Activated CD4-positive, alpha-beta T cell treated with anti-CD3 and anti-CD28 coated beads, Interleukin-2, amount 10 ng/mL, durations not matched to agents 7 days and 5 days (primary cell): ENCODE results near the gene HORMAD2. TPM values are rescaled to one million over a fixed set of nuclear protein-coding genes. Genes with fewer than 3 reads are reported as not detected.

Source experiments
- CTCF ChIA-PET: fragments of 350-600 bp; sonication (Branson Sonifier 250); formaldehyde crosslinking; loops from one replicate; lab custom pipeline; 2021; ENCODE audit warnings: antibody characterized with exemption; lab: Charles Lee
- POLR2A ChIA-PET: fragments of 350-600 bp; sonication (Branson Sonifier 250); formaldehyde crosslinking; loops from one replicate; lab custom pipeline; 2021; ENCODE audit warnings: antibody characterized with exemption; lab: Charles Lee
- DNase-seq: peaks from one replicate; pipeline ENCODE4 v3.0.0-alpha.2; 2020
- H3K27ac Mint-ChIP-seq: one replicate; pipeline ENCODE4 v1.8.0; 2021; ENCODE audit warnings: mild to moderate bottlenecking, moderate library complexity, mixed read lengths
- H3K27me3 Mint-ChIP-seq: one replicate; pipeline ENCODE4 v1.8.0; 2021; ENCODE audit warnings: mixed read lengths
- H3K36me3 Mint-ChIP-seq: one replicate; pipeline ENCODE4 v1.8.0; 2021; ENCODE audit warnings: low read depth, mixed read lengths
- H3K4me1 Mint-ChIP-seq: one replicate; pipeline ENCODE4 v1.8.0; 2021; ENCODE audit warnings: mixed read lengths
- H3K4me3 Mint-ChIP-seq: one replicate; pipeline ENCODE4 v1.8.0; 2021; ENCODE audit warnings: mild to moderate bottlenecking, moderate library complexity, mixed read lengths
- H3K9me3 Mint-ChIP-seq: one replicate; pipeline ENCODE4 v1.8.0; 2021; ENCODE audit warnings: mixed read lengths
- total RNA-seq, 2 experiments: library from RNA; stranded (reverse); gene quantifications; one replicate each; pipeline ENCODE4 v1.2.3, GENCODE V29; 2021

The HORMAD2 gene
- total RNA-seq, 2 experiments from 2014 or later, result not detected

DNA sequence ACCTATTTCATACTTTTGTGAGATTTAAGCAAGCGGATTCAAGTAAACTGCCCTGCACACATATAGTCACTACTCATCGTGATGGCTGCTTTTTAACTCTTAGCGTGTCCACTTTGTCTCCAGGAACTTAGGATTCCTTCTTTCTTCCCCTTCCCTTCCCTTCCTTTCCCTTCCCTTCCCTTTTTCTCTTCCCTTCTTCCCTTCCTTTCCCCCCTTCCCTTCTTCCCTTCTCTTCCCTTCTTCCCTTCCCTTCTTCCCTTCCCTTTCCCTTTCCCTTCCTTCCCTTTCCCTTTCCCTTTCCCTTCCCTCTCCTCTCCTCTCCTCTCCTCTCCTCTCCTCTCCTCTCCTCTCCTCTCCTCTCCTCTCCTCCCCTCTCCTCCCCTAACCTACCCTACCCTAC lies 100.4 kb downstream of the HORMAD2 start:
- no peaks in the 10 kb centered on the region for H3K27me3 Mint-ChIP-seq
- H3K4me3 Mint-ChIP-seq, result no peak overlapping the region
- POLR2A ChIA-PET, result no interaction called here
- DNase-seq, result no peak
- peaks cover 3% of the 10 kb centered on the region for H3K36me3 Mint-ChIP-seq
- H3K27ac Mint-ChIP-seq, result no peak overlapping the region
- H3K4me1 Mint-ChIP-seq, result peaks cover 94% of the 10 kb centered on the region
- H3K9me3 Mint-ChIP-seq, result no peaks in the 10 kb centered on the region
- CTCF ChIA-PET, result no interaction called here

DNA sequence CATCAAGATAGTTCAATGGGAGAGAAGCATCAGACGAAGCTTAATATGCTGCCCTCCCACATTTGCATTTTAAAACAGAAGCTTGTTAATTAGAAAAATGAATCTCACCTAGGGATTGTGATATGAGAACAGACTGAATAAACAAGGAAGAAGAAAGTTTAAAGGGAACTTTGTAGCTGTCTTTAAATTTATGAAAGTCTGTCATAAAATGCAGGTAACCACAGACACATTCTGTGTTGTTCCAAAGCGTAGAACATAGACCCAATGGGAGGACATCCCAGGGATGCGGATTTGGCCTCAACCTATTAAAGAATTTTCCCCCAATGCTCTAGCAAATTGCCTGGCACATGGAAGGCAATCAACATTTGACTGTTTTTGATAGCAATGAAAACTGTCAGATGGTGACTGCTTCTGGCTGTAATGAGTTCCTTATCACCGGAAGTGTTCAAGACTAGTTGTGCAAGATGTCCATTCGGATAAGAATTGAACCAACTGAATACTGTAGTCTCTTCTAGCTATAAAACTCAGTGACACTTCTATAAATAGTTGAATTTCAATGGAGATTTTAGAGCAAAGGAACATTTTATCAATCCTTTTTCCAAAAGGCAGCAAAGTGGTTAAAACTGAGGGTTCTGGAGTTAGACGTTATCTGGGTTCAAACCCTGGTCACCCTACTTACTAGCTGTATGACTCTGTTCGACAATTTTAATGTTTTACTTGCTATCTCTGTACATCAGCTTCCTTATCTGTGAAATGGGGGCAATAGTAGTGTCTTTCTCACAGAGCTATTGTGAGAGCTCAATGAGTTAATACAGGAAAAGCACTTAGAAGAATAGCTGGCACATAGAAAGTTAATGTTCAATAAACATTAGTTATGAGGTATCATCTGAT lies 101.4 kb downstream of the HORMAD2 start:
- Mint-ChIP-seq H3K27me3 (no peaks in the 10 kb centered on the region), H3K36me3 (peaks cover 3% of the 10 kb centered on the region), H3K4me1 (peaks cover 92% of the 10 kb centered on the region), H3K4me3 (no peak overlapping the region), H3K27ac (peak overlapping the region; percentile 55), H3K9me3 (peaks cover 2% of the 10 kb centered on the region)
- CTCF ChIA-PET, result interaction anchor here (0.7 to 1.8 kb wide), 12 partner anchors 9 to 108 kb away, joined by 3 to 8 read pairs (median 4); partner anchors contain the start of gene CASTOR1
- no peak for DNase-seq
- POLR2A ChIA-PET, result no interaction called here

DNA sequence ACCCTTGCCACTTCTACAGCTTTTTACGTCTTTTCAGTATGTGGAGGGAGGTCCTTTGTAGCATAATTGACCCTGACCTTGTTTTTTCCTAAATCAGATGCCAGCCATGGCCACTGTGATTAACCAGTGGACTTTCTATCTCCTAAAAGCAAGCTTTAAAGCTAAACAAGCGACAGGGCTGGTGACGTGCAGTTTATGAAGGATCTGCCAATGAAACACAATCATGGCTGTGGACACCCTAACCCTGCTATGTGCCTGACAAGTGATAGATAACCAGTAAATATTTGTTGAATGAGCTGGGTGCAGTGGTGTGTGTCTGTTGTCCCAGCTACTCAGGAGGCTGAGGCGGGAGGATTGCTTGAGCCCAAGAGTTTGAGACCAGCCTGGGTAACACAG lies 102.1 kb downstream of the HORMAD2 start:
- H3K36me3 Mint-ChIP-seq, result no peaks in the 10 kb centered on the region
- peaks cover 93% of the 10 kb centered on the region for H3K4me1 Mint-ChIP-seq
- ChIA-PET CTCF (interaction anchor here (0.7 to 1.8 kb wide), 15 partner anchors 9 to 107 kb away, joined by 3 to 8 read pairs (median 3); partner anchors contain the start of gene CASTOR1), POLR2A (no interaction called here)
- no peaks in the 10 kb centered on the region for H3K27me3 Mint-ChIP-seq
- DNase-seq, result no peak
- H3K4me3 Mint-ChIP-seq, result no peak overlapping the region
- H3K27ac Mint-ChIP-seq, result peak overlapping the region; percentile 55
- H3K9me3 Mint-ChIP-seq, result peaks cover 2% of the 10 kb centered on the region

DNA sequence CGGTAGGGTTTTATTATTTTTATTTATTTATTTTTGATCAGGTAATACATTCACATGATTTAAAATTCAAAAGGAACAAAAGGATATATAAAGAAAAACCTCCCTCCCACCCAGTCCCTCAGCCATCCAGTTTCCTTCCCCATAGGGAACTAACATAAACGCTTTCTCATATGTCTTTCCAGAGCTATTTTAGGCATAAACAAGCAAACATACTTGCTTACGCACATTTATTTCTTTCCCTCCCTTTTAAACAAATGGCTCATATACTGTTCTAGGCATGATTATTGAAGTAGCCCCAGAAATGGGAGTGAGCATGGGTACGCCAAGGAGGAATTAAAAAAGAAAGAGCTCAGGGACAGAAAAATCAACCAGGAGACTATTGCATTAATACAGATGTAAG lies 102.6 kb downstream of the HORMAD2 start:
- peaks cover 4% of the 10 kb centered on the region for H3K36me3 Mint-ChIP-seq
- peaks cover 2% of the 10 kb centered on the region for H3K9me3 Mint-ChIP-seq
- peaks cover 93% of the 10 kb centered on the region for H3K4me1 Mint-ChIP-seq
- ChIA-PET CTCF (interaction anchor here (0.7 to 1.8 kb wide), 9 partner anchors 10 to 75 kb away, joined by 3 to 8 read pairs (median 3); no protein-coding TSS in a partner anchor), POLR2A (no interaction called here)
- H3K27me3 Mint-ChIP-seq, result no peaks in the 10 kb centered on the region
- no peak overlapping the region for H3K4me3 Mint-ChIP-seq
- no peak for DNase-seq
- peak overlapping the region; percentile 86 for H3K27ac Mint-ChIP-seq

DNA sequence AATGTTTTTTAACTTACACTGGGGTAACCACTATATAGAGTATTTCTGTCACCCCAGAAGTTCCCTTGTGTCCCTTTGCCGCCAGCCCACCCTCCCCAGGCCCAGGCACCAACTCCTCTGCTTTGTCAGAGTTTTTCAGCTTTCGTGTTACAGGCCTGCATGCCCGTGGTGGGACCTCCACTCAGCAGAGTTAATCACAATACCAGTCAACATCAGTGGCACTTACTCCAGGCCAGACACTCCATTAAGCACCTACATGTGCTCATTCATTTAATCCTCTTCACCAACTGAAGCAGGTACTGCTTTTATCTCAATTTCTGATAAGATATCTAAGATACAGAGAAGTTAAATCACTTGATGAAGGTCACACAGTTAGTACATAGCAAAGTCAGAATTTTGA lies 103.0 kb downstream of the HORMAD2 start:
- H3K9me3 Mint-ChIP-seq, result peaks cover 2% of the 10 kb centered on the region
- no peak for DNase-seq
- peaks cover 4% of the 10 kb centered on the region for H3K36me3 Mint-ChIP-seq
- H3K27me3 Mint-ChIP-seq, result no peaks in the 10 kb centered on the region
- ChIA-PET POLR2A (interaction anchor here (0.6 kb wide), 1 partner anchor 64 kb away, joined by 3 read pairs; the partner anchor contains the start of gene LIF), CTCF (interaction anchor here (0.7 to 1.8 kb wide), 6 partner anchors 10 to 75 kb away, joined by 3 to 8 read pairs (median 3); no protein-coding TSS in a partner anchor)
- peak overlapping the region; percentile 86 for H3K27ac Mint-ChIP-seq
- H3K4me1 Mint-ChIP-seq, result peaks cover 92% of the 10 kb centered on the region
- H3K4me3 Mint-ChIP-seq, result no peak overlapping the region

DNA sequence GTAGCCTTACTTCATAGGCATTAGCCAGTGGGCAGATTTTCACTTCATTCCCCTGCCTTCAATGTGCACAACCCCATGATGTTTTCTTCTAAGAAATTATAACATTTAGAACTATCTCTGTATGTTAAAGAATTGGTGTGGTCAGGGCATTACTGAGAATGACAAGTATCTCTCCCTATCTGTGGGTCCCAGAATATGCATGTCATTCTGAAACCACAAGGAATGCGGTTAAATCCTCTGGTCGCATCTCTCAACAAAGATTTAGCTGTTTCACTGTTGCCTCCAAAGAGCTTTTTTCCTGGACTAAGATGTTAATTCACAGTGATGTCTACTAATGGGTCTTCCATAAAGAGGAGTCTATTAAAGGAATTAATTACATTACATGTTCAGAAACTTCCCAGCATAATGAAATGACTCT lies 103.6 kb downstream of the HORMAD2 start:
- DNase-seq, result peak; percentile 33
- POLR2A ChIA-PET, result interaction anchor here (0.6 kb wide), 1 partner anchor 63 kb away, joined by 3 read pairs; the partner anchor contains the start of gene LIF
- H3K9me3 Mint-ChIP-seq, result peaks cover 2% of the 10 kb centered on the region
- H3K4me3 Mint-ChIP-seq, result peak overlapping the region; percentile 11
- peaks cover 92% of the 10 kb centered on the region for H3K4me1 Mint-ChIP-seq
- H3K36me3 Mint-ChIP-seq, result peaks cover 4% of the 10 kb centered on the region
- CTCF ChIA-PET, result interaction anchor here (0.8 to 1.3 kb wide), 2 partner anchors 54 to 76 kb away, joined by 3 read pairs; no protein-coding TSS in a partner anchor
- H3K27ac Mint-ChIP-seq, result peak overlapping the region; percentile 86
- H3K27me3 Mint-ChIP-seq, result no peaks in the 10 kb centered on the region

DNA sequence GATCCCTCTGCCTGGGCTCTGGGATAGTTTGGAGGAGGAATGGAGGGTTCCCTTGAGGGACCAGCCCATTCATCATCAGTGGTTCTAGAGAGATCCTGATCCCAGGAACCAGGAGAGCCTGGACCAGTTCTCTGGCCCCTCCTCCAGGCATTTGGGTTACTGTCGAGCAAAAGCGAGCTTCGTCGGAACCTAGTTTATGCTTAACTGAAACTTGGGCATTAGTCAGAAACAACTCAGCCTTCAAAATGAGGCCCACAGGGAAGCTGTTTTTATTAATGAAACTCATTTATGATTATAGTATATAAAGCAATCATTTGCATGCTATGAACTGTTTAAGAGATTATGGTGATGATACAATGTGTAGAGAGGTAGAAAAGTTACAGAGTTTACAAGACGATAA lies 104.9 kb downstream of the HORMAD2 start:
- POLR2A ChIA-PET, result interaction anchor here (0.8 to 1.4 kb wide), 5 partner anchors 53 to 61 kb away, joined by 3 to 6 read pairs (median 6); no protein-coding TSS in a partner anchor
- CTCF ChIA-PET, result interaction anchor here (0.9 to 1.6 kb wide), 4 partner anchors 9 to 27 kb away, joined by 3 to 6 read pairs (median 4); no protein-coding TSS in a partner anchor
- Mint-ChIP-seq H3K27me3 (no peaks in the 10 kb centered on the region), H3K36me3 (peaks cover 10% of the 10 kb centered on the region), H3K27ac (peak overlapping the region; percentile 86), H3K9me3 (peaks cover 7% of the 10 kb centered on the region), H3K4me3 (no peak overlapping the region), H3K4me1 (peaks cover 91% of the 10 kb centered on the region)
- no peak for DNase-seq

DNA sequence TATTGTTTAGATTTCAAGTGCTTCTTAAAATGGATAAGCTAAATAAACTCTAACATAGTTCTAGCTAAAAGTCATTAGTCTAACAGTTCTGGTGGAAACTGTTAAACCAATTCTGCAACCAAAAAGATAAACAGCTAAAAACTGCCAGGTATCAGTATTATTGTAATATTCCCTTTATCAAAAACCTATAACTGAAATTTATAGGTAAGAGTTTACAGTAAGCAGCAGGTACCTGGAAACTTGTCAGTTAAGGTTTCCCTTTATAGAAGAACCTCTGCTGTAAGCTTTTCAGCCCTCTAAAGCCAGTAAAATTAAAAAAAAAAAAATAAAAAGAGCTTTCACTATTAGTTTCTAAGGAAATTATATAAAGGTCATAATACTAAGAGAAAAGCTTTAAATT lies 105.3 kb downstream of the HORMAD2 start:
- H3K4me1 Mint-ChIP-seq, result peaks cover 91% of the 10 kb centered on the region
- H3K27ac Mint-ChIP-seq, result peak overlapping the region; percentile 86
- ChIA-PET CTCF (interaction anchor here (0.9 to 1.6 kb wide), 4 partner anchors 9 to 27 kb away, joined by 3 to 6 read pairs (median 4); no protein-coding TSS in a partner anchor), POLR2A (interaction anchor here (0.8 to 1.4 kb wide), 5 partner anchors 52 to 60 kb away, joined by 3 to 6 read pairs (median 6); no protein-coding TSS in a partner anchor)
- peaks cover 10% of the 10 kb centered on the region for H3K36me3 Mint-ChIP-seq
- H3K9me3 Mint-ChIP-seq, result peaks cover 7% of the 10 kb centered on the region
- H3K4me3 Mint-ChIP-seq, result no peak overlapping the region
- no peaks in the 10 kb centered on the region for H3K27me3 Mint-ChIP-seq
- DNase-seq, result no peak

DNA sequence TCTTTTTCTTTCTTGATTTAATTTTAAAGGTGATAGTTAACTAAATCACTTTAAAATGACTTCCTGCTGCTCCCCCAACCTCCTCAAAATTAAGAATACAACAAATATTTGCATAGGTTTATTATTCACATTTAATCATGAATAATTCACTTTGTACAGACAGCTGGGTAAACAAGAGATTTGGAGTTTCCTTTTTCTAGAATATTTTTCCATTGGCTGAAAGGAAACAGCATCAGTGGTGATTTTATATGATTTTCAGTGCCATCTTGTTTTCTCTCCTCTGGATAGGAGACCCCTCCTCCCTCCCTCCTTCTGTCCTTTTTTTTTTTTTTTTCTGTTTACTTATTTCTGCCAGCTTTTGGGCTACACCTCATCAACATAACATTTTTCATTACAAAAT lies 105.8 kb downstream of the HORMAD2 start:
- Mint-ChIP-seq H3K36me3 (peaks cover 14% of the 10 kb centered on the region), H3K4me1 (peaks cover 94% of the 10 kb centered on the region), H3K27ac (peak overlapping the region; percentile 86), H3K4me3 (no peak overlapping the region), H3K9me3 (peaks cover 8% of the 10 kb centered on the region), H3K27me3 (no peaks in the 10 kb centered on the region)
- POLR2A ChIA-PET, result interaction anchor here (1.0 to 1.4 kb wide), 4 partner anchors 52 to 57 kb away, joined by 4 to 6 read pairs (median 6); no protein-coding TSS in a partner anchor
- DNase-seq, result no peak
- CTCF ChIA-PET, result interaction anchor here (0.5 to 1.6 kb wide), 5 partner anchors 8 to 412 kb away, joined by 3 to 6 read pairs (median 5); no protein-coding TSS in a partner anchor

DNA sequence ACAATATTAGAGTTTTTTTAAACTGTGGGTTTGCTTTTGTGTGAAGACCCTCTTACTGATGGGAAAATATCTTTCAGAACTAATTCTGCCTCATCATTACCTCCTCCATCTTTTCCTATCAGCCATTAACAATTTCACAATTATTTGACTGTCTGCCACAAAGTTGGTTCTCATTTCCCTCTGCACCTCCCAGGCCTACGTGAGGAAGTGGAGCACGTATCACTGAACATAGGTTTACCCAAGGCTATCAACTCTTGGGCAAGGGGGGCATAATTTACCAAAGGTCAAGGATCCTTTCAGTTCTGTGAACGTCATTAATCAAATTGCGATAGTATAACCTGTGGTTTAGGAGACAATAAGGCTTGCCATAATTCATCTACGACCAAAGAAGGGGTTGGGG lies 106.2 kb downstream of the HORMAD2 start:
- Mint-ChIP-seq H3K4me3 (no peak overlapping the region), H3K36me3 (peaks cover 16% of the 10 kb centered on the region), H3K9me3 (peaks cover 10% of the 10 kb centered on the region), H3K27ac (peak overlapping the region; percentile 86), H3K27me3 (no peaks in the 10 kb centered on the region), H3K4me1 (peaks cover 94% of the 10 kb centered on the region)
- DNase-seq, result no peak
- ChIA-PET CTCF (interaction anchor here (0.5 to 1.6 kb wide), 4 partner anchors 8 to 412 kb away, joined by 3 to 6 read pairs (median 4); no protein-coding TSS in a partner anchor), POLR2A (no interaction called here)

DNA sequence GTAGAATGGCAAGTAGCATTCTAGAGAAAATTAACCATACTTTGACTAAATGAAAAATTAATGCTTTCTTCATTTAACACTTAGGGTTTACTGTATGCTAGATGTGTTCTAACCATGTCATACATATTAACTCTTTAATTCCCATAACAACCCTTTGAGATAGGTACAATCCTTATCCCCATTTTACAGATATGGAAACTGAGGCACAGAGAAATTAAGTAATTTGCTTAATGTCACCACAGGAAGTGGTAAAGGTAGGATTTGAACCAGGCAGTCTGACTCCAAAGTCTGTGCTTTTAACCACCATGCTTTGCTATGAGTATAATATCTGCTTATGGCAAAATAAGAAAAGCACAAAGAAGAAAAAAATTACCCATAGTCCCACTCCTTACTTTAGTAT lies 106.8 kb downstream of the HORMAD2 start:
- ChIA-PET POLR2A (interaction anchor here (0.7 kb wide), 1 partner anchor 40 kb away, joined by 6 read pairs; no protein-coding TSS in a partner anchor), CTCF (interaction anchor here (1.0 kb wide), 1 partner anchor 79 kb away, joined by 4 read pairs; no protein-coding TSS in a partner anchor)
- H3K4me1 Mint-ChIP-seq, result peaks cover 94% of the 10 kb centered on the region

More for the DNA sequence above, 106.8 kb downstream of the HORMAD2 start:
- Mint-ChIP-seq H3K27ac (peak overlapping the region; percentile 74), H3K36me3 (peaks cover 19% of the 10 kb centered on the region), H3K9me3 (peaks cover 11% of the 10 kb centered on the region), H3K27me3 (no peaks in the 10 kb centered on the region), H3K4me3 (no peak overlapping the region)
- DNase-seq, result no peak
